ENCODE measurements around the gene SSC5D.

The SSC5D gene

GRCh38 chr19:55549500-55550320, 61.5 kb downstream of the SSC5D start:
- TF ChIP-seq REST (IDR thresholded peaks at IDR 0.05; ENCODE audit: insufficient read depth in 1 of 2, low read depth in 2 of 2, low read length in 2 of 2): no peak
- no peak for TF ChIP-seq TAF1 (IDR thresholded peaks at IDR 0.05; ENCODE audit: borderline replicate concordance, insufficient read depth, low read length)
- TF ChIP-seq SIN3A (IDR thresholded peaks at IDR 0.05; ENCODE audit: borderline replicate concordance, insufficient read depth, low read length): no peak
- TF ChIP-seq FOXP2 (optimal IDR thresholded peaks at IDR 0.05; ENCODE audit: borderline replicate concordance, extremely low read depth, extremely low read length, insufficient read depth): peak; percentile 71
- TF ChIP-seq POLR2AphosphoS5 (IDR thresholded peaks at IDR 0.05; ENCODE audit: low read depth, low read length): 0 out of 2 replicates have a peak, but pooled peaks have one; percentile 18

GRCh38 chr19:55550321-55550650, 62.0 kb downstream of the SSC5D start:
- TF ChIP-seq TAF1 (IDR thresholded peaks at IDR 0.05; ENCODE audit: borderline replicate concordance, insufficient read depth, low read length) (no peak), REST (IDR thresholded peaks at IDR 0.05; ENCODE audit: insufficient read depth in 1 of 2, low read depth in 2 of 2, low read length in 2 of 2) (no peak), SIN3A (IDR thresholded peaks at IDR 0.05; ENCODE audit: borderline replicate concordance, insufficient read depth, low read length) (no peak), FOXP2 (optimal IDR thresholded peaks at IDR 0.05; ENCODE audit: borderline replicate concordance, extremely low read depth, extremely low read length, insufficient read depth) (no peak), POLR2AphosphoS5 (IDR thresholded peaks at IDR 0.05; ENCODE audit: low read depth, low read length) (no peak)

- TF ChIP-seq SIN3A (IDR thresholded peaks at IDR 0.05; ENCODE audit: borderline replicate concordance, insufficient read depth, low read length) (no peak), TAF1 (IDR thresholded peaks at IDR 0.05; ENCODE audit: borderline replicate concordance, insufficient read depth, low read length) (no peak), REST (IDR thresholded peaks at IDR 0.05; ENCODE audit: insufficient read depth in 1 of 2, low read depth in 2 of 2, low read length in 2 of 2) (no peak), FOXP2 (optimal IDR thresholded peaks at IDR 0.05; ENCODE audit: borderline replicate concordance, extremely low read depth, extremely low read length, insufficient read depth) (no peak), POLR2AphosphoS5 (IDR thresholded peaks at IDR 0.05; ENCODE audit: low read depth, low read length) (no peak)
Observed at GRCh38 chr19:55552206-55552605, 64.0 kb downstream of the SSC5D start.

- TF ChIP-seq TAF1 (IDR thresholded peaks at IDR 0.05; ENCODE audit: borderline replicate concordance, insufficient read depth, low read length) (no peak), POLR2AphosphoS5 (IDR thresholded peaks at IDR 0.05; ENCODE audit: low read depth, low read length) (no peak), REST (IDR thresholded peaks at IDR 0.05; ENCODE audit: insufficient read depth in 1 of 2, low read depth in 2 of 2, low read length in 2 of 2) (no peak), FOXP2 (optimal IDR thresholded peaks at IDR 0.05; ENCODE audit: borderline replicate concordance, extremely low read depth, extremely low read length, insufficient read depth) (no peak), SIN3A (IDR thresholded peaks at IDR 0.05; ENCODE audit: borderline replicate concordance, insufficient read depth, low read length) (no peak)
Observed at GRCh38 chr19:55552620-55553019, 64.4 kb downstream of the SSC5D start.

Data from PFSK-1 (cell line).